HCT116 (cell line): ENCODE data around the gene TFEB. TPM values are rescaled to one million over a fixed set of nuclear protein-coding genes. Genes with fewer than 3 reads are reported as not detected.

Source experiments
- ATAC-seq: fragments of 200-7000 bp; cut with Tn5 transposase; 2 replicates; pipeline ENCODE4 v1.9.1; 2020; ENCODE audit warnings: mild to moderate bottlenecking, moderate library complexity
- BruUV-seq: library from RNA; stranded (reverse); fragments of 400-500 nt; replicated peaks from 2 replicates; lab custom pipeline; 2021; lab: Mats Ljungman, UMichigan
- CTCF ChIA-PET: fragments of 300-600 bp; sonication (Branson Sonifier 250); formaldehyde crosslinking; loops from one replicate; lab custom pipeline; 2021; ENCODE audit warnings: antibody characterized with exemption; lab: Charles Lee
- POLR2A ChIA-PET: fragments of 300-600, 350-600 bp; sonication (Branson Sonifier 250); formaldehyde crosslinking; loops from one replicate; lab custom pipeline; 2021; ENCODE audit warnings: antibody characterized with exemption; lab: Charles Lee
- RAD21 ChIA-PET, 2 experiments: fragments of 300-600 bp; sonication (Branson Sonifier 250); formaldehyde crosslinking; loops; one replicate each; lab custom pipeline; 2023; ENCODE audit warnings: low total read pairs in 2 of 2; ENCODE audit not compliant: uncharacterized antibody in 2 of 2, unreplicated experiment in 2 of 2, low non-redundant PET in 1 of 2; lab: Charles Lee
- DNase-seq: peaks from one replicate; pipeline ENCODE4 v3.0.0-alpha.2; 2010; ENCODE audit warnings: low read depth, low spot score
- H2AFZ ChIP-seq: fragments of 200-600 bp; shearing (Covaris generic), sonication (generic); 2 replicates; pipeline ENCODE4 v1.6.1; 2017; ENCODE audit warnings: low read depth, mixed run types, mixed read lengths, antibody characterized with exemption, low read length; ENCODE audit not compliant: poor library complexity, severe bottlenecking
- H3K27ac ChIP-seq: 2 replicates; pipeline ENCODE4 v1.5.1; 2012; ENCODE audit warnings: low read depth, low read length
- H3K27me3 ChIP-seq: fragments of 200-600 bp; sonication (generic); 2 replicates; pipeline ENCODE4 v1.6.1; 2016; ENCODE audit warnings: mixed run types, low read length, mixed read lengths; ENCODE audit not compliant: insufficient read depth
- H3K36me3 ChIP-seq, 2 experiments: fragments of 200-500 bp in 1 of 2; fragments of 200-600 bp in 1 of 2; sonication (Bioruptor generic) in 1 of 2; sonication (generic) in 1 of 2; 2 replicates each; pipeline versions ENCODE4 v1.5.1 to v1.6.1; 2014 to 2016; ENCODE audit warnings: low read length in 2 of 2, inconsistent platforms in 1 of 2, mixed read lengths in 1 of 2, mixed run types in 1 of 2; ENCODE audit not compliant: insufficient read depth in 2 of 2, control insufficient read depth in 1 of 2
- H3K4me1 ChIP-seq, 2 experiments: fragments of 200-600 bp in 1 of 2; sonication (generic) in 1 of 2; 2 replicates each; pipeline versions ENCODE4 v1.5.1 to v1.6.1; 2012 to 2017; ENCODE audit warnings: low read length in 2 of 2, inconsistent platforms in 1 of 2, mild to moderate bottlenecking in 1 of 2, mixed read lengths in 1 of 2, mixed run types in 1 of 2, moderate library complexity in 1 of 2; ENCODE audit not compliant: insufficient read depth in 2 of 2, control insufficient read depth in 1 of 2
- H3K4me2 ChIP-seq: fragments of 200-600 bp; sonication (generic); 2 replicates; pipeline ENCODE4 v1.6.1; 2017; ENCODE audit warnings: mixed run types, low read length, mixed read lengths
- H3K4me3 ChIP-seq, 2 experiments: fragments of 200-600 bp in 1 of 2; sonication (generic) in 1 of 2; replicated peaks in 1 of 2; 2 replicates each; pipeline ENCODE4 v1.5.1; 2011 to 2016; ENCODE audit warnings: low read length in 2 of 2, control low read depth in 1 of 2, low read depth in 1 of 2, mild to moderate bottlenecking in 1 of 2, mixed read lengths in 1 of 2, mixed run types in 1 of 2
- H3K79me2 ChIP-seq: fragments of 200-600 bp; sonication (generic); 2 replicates; pipeline ENCODE4 v1.6.1; 2017; ENCODE audit warnings: mild to moderate bottlenecking, mixed run types, low read length, moderate library complexity, mixed read lengths; ENCODE audit not compliant: insufficient read depth
- H3K9ac ChIP-seq: fragments of 200-600 bp; sonication (generic); 2 replicates; pipeline ENCODE4 v1.6.1; 2016; ENCODE audit warnings: low read length, mixed read lengths
- H3K9me2 ChIP-seq: fragments of 200-600 bp; sonication (generic), shearing (Covaris generic); 2 replicates; pipeline ENCODE4 v1.6.1; 2017; ENCODE audit warnings: mixed run types, mild to moderate bottlenecking, moderate library complexity; ENCODE audit not compliant: insufficient read depth
- H3K9me3 ChIP-seq, 2 experiments: fragments of 200-500 bp in 1 of 2; fragments of 200-600 bp in 1 of 2; sonication (Bioruptor generic) in 1 of 2; sonication (generic) in 1 of 2; 2 replicates each; pipeline ENCODE4 v1.6.1; 2014 to 2017; ENCODE audit warnings: low read length in 2 of 2, mixed read lengths in 2 of 2, inconsistent platforms in 1 of 2, low read depth in 1 of 2, mild to moderate bottlenecking in 1 of 2, mixed run types in 1 of 2, moderate library complexity in 1 of 2; ENCODE audit not compliant: control insufficient read depth in 1 of 2, insufficient read depth in 1 of 2
- H4K20me1 ChIP-seq: fragments of 200-600 bp; sonication (generic), shearing (Covaris generic); 2 replicates; pipeline ENCODE4 v1.6.1; 2017; ENCODE audit warnings: mixed run types, mild to moderate bottlenecking, moderate library complexity; ENCODE audit not compliant: insufficient read depth
- ATF3 ChIP-seq: IDR thresholded peaks from 2 replicates; pipeline ENCODE4 v1.6.1; 2012
- CBX3 ChIP-seq: IDR thresholded peaks from 2 replicates; pipeline ENCODE4 v1.6.1; 2012; ENCODE audit warnings: low read depth
- EGR1 ChIP-seq: IDR thresholded peaks from 2 replicates; pipeline ENCODE4 v1.6.1; 2012; ENCODE audit warnings: low read depth
- EZH2 ChIP-seq: fragments of 200-600 bp; sonication (generic); IDR thresholded peaks from 2 replicates; pipeline ENCODE4 v1.6.1; 2017; ENCODE audit warnings: antibody characterized with exemption, mixed run types
- EZH2phosphoT487 ChIP-seq: fragments of 200-600 bp; IDR thresholded peaks from 2 replicates; pipeline ENCODE4 v1.6.1; 2018; ENCODE audit warnings: antibody characterized with exemption, borderline replicate concordance
- FOSL1 ChIP-seq: IDR thresholded peaks from 2 replicates; pipeline ENCODE4 v1.6.1; 2012; ENCODE audit warnings: low read depth
- POLR2A ChIP-seq: IDR thresholded peaks from 2 replicates; pipeline ENCODE4 v1.7.0; 2011; ENCODE audit warnings: borderline replicate concordance; ENCODE audit not compliant: insufficient read depth, insufficient read length; ENCODE audit errors: extremely low read depth
- POLR2AphosphoS5 ChIP-seq: IDR thresholded peaks from 2 replicates; pipeline ENCODE4 v1.6.1; 2011; ENCODE audit warnings: mild to moderate bottlenecking, low read depth, low read length, moderate library complexity
- RAD21 ChIP-seq: IDR thresholded peaks from 2 replicates; pipeline ENCODE4 v1.6.1; 2012; ENCODE audit warnings: low read depth, mild to moderate bottlenecking
- SP1 ChIP-seq: IDR thresholded peaks from 2 replicates; pipeline ENCODE4 v1.6.1; 2012; ENCODE audit warnings: low read depth
- SRF ChIP-seq: IDR thresholded peaks from 2 replicates; pipeline ENCODE4 v1.6.1; 2012; ENCODE audit warnings: low read depth
- TCF7L2 ChIP-seq: IDR thresholded peaks from 2 replicates; pipeline ENCODE4 v1.7.0; 2011; ENCODE audit warnings: borderline replicate concordance, inconsistent platforms; ENCODE audit not compliant: insufficient read depth, insufficient read length; ENCODE audit errors: extremely low read depth
- YY1 ChIP-seq: IDR thresholded peaks from 2 replicates; pipeline ENCODE4 v1.6.1; 2011; ENCODE audit warnings: low read length, low read depth, moderate library complexity, mild to moderate bottlenecking; ENCODE audit not compliant: insufficient replicate concordance; ENCODE audit errors: extremely low read depth
- ZFX ChIP-seq: fragments of 450-650 bp; IDR thresholded peaks from 2 replicates; pipeline ENCODE4 v1.6.1; 2017
- ZNF274 ChIP-seq: fragments of 200-500 bp; sonication (Bioruptor generic); IDR thresholded peaks from 2 replicates; pipeline ENCODE4 v1.6.1; 2014; ENCODE audit warnings: mild to moderate bottlenecking, low read depth, low read length, inconsistent platforms
- intact Hi-C: fragments of 100-400 bp; cut with micrococcal nuclease; formaldehyde crosslinking; loops from 2 replicates; pipeline ENCODE4 v1.10.0; 2022
- total RNA-seq: library from RNA; stranded (reverse); gene quantifications from one replicate; pipeline ENCODE4 v1.2.1, GENCODE V29; 2021; ENCODE audit not compliant: unreplicated experiment
- TF ChIP-seq, protein P1 (sequence below), 3 experiments: fragments of 200-600 bp in 1 of 3; sonication (generic) in 1 of 3; IDR thresholded peaks in 2 of 3; conservative IDR thresholded peaks in 1 of 3; 2 replicates each; pipeline ENCODE4 v1.5.1; 2012 to 2017; ENCODE audit warnings: low read depth in 2 of 3, low read length in 2 of 3, antibody characterized with exemption in 1 of 3, borderline replicate concordance in 1 of 3, control low read depth in 1 of 3, mild to moderate bottlenecking in 1 of 3, mixed read lengths in 1 of 3, mixed run types in 1 of 3, moderate library complexity in 1 of 3; ENCODE audit not compliant: insufficient read depth in 1 of 3
- TF ChIP-seq, protein P2 (sequence below): IDR thresholded peaks from 2 replicates; pipeline ENCODE4 v1.6.1; 2012

The TFEB gene
- total RNA-seq, 1 experiment from 2014 or later: 4.8 TPM

DNA sequence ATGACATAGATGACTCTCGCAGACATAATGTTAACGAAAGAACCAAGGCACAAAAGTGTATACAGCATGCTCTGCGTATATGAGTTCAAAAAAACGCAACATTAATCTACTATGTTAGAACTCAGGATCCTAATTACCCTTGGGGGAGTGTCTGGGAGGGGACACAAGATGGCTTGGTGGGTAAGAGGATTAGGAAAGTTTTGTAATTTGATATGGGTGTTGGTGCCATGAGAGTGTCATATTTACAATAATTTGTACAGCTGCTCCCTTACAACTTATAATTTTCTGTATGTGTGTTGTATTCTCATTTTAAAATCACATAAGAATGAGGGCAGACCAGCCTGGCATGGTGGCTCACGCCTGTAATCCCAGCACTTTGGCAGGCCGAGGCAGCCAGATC lies 38.6 kb downstream of the TFEB start:
- ChIA-PET POLR2A (no interaction called here), RAD21 (no interaction called here), CTCF (interaction anchor here (1.3 to 1.4 kb wide), 2 partner anchors 13 to 15 kb away, joined by 4 read pairs; no protein-coding TSS in a partner anchor)
- no TSS peak for BruUV-seq
- TF ChIP-seq TCF7L2 (no peak), EGR1 (no peak), SRF (no peak), EZH2phosphoT487 (no peak), POLR2AphosphoS5 (no peak), ATF3 (no peak), ZNF274 (no peak), RAD21 (no peak), SP1 (no peak), EZH2 (no peak), YY1 (no peak), CBX3 (no peak), ZFX (no peak), POLR2A (no peak), FOSL1 (no peak)
- TF ChIP-seq, protein P1, sequence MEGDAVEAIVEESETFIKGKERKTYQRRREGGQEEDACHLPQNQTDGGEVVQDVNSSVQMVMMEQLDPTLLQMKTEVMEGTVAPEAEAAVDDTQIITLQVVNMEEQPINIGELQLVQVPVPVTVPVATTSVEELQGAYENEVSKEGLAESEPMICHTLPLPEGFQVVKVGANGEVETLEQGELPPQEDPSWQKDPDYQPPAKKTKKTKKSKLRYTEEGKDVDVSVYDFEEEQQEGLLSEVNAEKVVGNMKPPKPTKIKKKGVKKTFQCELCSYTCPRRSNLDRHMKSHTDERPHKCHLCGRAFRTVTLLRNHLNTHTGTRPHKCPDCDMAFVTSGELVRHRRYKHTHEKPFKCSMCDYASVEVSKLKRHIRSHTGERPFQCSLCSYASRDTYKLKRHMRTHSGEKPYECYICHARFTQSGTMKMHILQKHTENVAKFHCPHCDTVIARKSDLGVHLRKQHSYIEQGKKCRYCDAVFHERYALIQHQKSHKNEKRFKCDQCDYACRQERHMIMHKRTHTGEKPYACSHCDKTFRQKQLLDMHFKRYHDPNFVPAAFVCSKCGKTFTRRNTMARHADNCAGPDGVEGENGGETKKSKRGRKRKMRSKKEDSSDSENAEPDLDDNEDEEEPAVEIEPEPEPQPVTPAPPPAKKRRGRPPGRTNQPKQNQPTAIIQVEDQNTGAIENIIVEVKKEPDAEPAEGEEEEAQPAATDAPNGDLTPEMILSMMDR (IDR thresholded peaks at IDR 0.05 in 2 of 3, conservative IDR thresholded peaks at IDR 0.05 in 1 of 3; ENCODE audit: borderline replicate concordance in 1 of 3, insufficient read depth in 1 of 3, low read depth in 2 of 3, low read length in 2 of 3): no peak
- TF ChIP-seq, protein P2, sequence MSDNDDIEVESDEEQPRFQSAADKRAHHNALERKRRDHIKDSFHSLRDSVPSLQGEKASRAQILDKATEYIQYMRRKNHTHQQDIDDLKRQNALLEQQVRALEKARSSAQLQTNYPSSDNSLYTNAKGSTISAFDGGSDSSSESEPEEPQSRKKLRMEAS: no peak
- Histone ChIP-seq H3K79me2 (no peaks in the 10 kb centered on the region), H3K27ac (no peak overlapping the region), H3K9ac (no peak overlapping the region), H3K9me3 (no peaks in the 10 kb centered on the region), H3K27me3 (no peaks in the 10 kb centered on the region), H3K4me1 (peaks cover 5 to 6% of the 10 kb centered on the region in 2 experiments; a peak in 2 of 4 replicates), H3K4me3 (no peak overlapping the region), H3K4me2 (no peak overlapping the region), H4K20me1 (no peaks in the 10 kb centered on the region), H3K36me3 (no peaks in the 10 kb centered on the region), H2AFZ (no peak overlapping the region), H3K9me2 (no peaks in the 10 kb centered on the region)
- ATAC-seq (no peak), DNase-seq (no peak)
- intact Hi-C loops: no loop called here
